Osteocyte (in vitro differentiated cells): ENCODE data around the gene IFT122. TPM values are rescaled to one million over a fixed set of nuclear protein-coding genes. Genes with fewer than 3 reads are reported as not detected.

Experiments used
- DNase-seq: peaks from one replicate; pipeline ENCODE4 v3.0.0; 2021; ENCODE audit warnings: mixed read lengths; ENCODE audit not compliant: unreplicated experiment; ENCODE audit errors: extremely low spot score
- H3K27ac Mint-ChIP-seq: one replicate; pipeline ENCODE4 v1.8.0; 2021; ENCODE audit warnings: mild to moderate bottlenecking, mixed read lengths; ENCODE audit not compliant: unreplicated experiment
- H3K27me3 Mint-ChIP-seq: one replicate; pipeline ENCODE4 v1.8.0; 2021; ENCODE audit warnings: mixed read lengths; ENCODE audit not compliant: unreplicated experiment
- H3K36me3 Mint-ChIP-seq: one replicate; pipeline ENCODE4 v1.8.0; 2021; ENCODE audit warnings: mixed read lengths; ENCODE audit not compliant: unreplicated experiment
- H3K4me1 Mint-ChIP-seq: one replicate; pipeline ENCODE4 v1.8.0; 2021; ENCODE audit warnings: mixed read lengths; ENCODE audit not compliant: unreplicated experiment
- H3K4me3 Mint-ChIP-seq: one replicate; pipeline ENCODE4 v1.8.0; 2021; ENCODE audit warnings: mild to moderate bottlenecking, moderate library complexity, mixed read lengths; ENCODE audit not compliant: unreplicated experiment
- H3K9me3 Mint-ChIP-seq: one replicate; pipeline ENCODE4 v1.8.0; 2021; ENCODE audit warnings: mixed read lengths; ENCODE audit not compliant: unreplicated experiment
- total RNA-seq: library from RNA; stranded (reverse); gene quantifications from 2 replicates; pipeline ENCODE4 v1.2.1, GENCODE V29; 2021
- TF ChIP-seq, protein P1 (sequence below): fragments of 200-600 bp; sonication (generic); IDR thresholded peaks from 2 replicates; pipeline ENCODE4 v1.5.0; 2021; ENCODE audit warnings: antibody characterized with exemption, mild to moderate bottlenecking, moderate library complexity

The IFT122 gene
- total RNA-seq, 1 donor from 2014 or later = 25.9 TPM

DNA sequence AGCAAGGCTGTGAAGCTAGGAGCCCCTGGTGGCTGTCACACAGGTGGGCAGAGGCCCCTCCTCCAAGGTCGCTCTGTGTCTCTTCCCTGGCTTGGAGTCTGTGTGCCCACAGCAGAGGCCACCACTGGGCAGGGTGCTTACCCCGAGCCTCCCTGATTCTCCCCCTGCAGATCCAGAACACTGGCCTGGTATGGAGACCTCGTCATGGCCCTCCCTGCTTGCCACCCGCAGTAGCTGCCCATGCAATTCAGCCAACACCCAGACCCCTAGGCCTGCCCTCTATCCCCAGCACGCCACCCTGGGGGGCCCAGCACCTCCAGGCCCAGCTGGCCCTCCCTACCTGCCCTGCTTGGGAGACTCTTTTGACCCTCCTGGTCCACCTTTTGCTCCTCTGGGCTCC lies 82.9 kb downstream of the IFT122 start:
- Mint-ChIP-seq H3K4me3 (no peak overlapping the region), H3K9me3 (no peaks in the 10 kb centered on the region), H3K4me1 (peaks cover 23% of the 10 kb centered on the region), H3K36me3 (peaks cover 7% of the 10 kb centered on the region), H3K27ac (no peak overlapping the region), H3K27me3 (no peaks in the 10 kb centered on the region)
- TF ChIP-seq, protein P1, sequence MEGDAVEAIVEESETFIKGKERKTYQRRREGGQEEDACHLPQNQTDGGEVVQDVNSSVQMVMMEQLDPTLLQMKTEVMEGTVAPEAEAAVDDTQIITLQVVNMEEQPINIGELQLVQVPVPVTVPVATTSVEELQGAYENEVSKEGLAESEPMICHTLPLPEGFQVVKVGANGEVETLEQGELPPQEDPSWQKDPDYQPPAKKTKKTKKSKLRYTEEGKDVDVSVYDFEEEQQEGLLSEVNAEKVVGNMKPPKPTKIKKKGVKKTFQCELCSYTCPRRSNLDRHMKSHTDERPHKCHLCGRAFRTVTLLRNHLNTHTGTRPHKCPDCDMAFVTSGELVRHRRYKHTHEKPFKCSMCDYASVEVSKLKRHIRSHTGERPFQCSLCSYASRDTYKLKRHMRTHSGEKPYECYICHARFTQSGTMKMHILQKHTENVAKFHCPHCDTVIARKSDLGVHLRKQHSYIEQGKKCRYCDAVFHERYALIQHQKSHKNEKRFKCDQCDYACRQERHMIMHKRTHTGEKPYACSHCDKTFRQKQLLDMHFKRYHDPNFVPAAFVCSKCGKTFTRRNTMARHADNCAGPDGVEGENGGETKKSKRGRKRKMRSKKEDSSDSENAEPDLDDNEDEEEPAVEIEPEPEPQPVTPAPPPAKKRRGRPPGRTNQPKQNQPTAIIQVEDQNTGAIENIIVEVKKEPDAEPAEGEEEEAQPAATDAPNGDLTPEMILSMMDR = no peak
- DNase-seq = no peak

DNA sequence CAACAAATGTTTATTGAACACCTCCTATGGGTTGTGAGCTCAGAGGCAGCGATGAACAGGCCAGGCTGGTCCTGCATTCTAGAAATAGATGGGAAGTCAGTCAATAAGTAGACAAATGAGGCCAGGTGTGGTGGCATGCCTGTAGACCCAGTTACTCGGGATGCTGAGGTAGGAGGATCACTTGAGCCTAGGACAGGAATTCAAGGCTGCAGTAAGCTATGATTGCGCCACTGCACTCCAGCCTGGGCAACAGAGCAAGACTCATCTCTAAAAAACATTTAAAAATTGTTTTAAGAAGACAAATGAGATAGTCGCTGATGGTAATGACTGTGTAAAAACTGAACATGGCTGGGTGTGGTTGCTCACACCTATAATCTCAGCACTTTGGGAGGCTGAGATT lies 84.1 kb downstream of the IFT122 start:
- Mint-ChIP-seq H3K27me3 (no peaks in the 10 kb centered on the region), H3K9me3 (no peaks in the 10 kb centered on the region), H3K4me1 (peaks cover 29% of the 10 kb centered on the region), H3K4me3 (no peak overlapping the region), H3K27ac (no peak overlapping the region), H3K36me3 (peaks cover 4% of the 10 kb centered on the region)
- DNase-seq = no peak
- TF ChIP-seq, protein P1 = no peak

DNA sequence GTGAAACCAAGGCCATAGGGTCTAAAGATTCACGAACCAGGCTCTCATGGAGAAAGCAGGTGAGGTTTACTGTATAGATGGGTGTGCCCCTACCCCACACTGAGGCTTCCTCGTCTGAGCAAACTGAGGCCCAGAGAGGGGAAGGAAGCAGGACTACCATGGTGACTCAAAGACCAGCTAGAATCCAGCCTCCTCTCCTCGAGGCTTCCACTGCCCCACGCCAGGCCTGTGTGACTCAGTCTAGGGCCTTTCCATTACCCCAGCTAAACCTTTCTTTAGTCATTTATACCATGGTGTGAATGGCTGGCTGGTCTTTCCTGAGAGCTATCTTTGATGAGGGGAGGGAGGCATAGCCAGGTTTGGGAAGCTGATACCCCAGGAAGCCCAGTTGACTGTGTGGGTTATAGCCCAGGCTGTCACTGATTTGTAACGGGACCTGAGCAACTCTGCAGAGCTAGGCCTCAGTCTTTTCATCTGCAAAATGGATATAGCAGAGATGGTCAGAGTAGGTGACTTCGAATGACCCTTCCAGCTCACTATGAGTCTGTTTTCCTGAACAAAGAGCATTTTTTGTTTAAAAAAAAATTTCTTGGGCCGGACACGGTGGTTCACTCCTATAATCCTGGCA lies 85.4 kb downstream of the IFT122 start:
- Mint-ChIP-seq H3K4me3 (no peak overlapping the region), H3K36me3 (no peaks in the 10 kb centered on the region), H3K27ac (no peak overlapping the region), H3K4me1 (peaks cover 41% of the 10 kb centered on the region), H3K9me3 (no peaks in the 10 kb centered on the region), H3K27me3 (no peaks in the 10 kb centered on the region)
- TF ChIP-seq, protein P1 = no peak
- DNase-seq = no peak

DNA sequence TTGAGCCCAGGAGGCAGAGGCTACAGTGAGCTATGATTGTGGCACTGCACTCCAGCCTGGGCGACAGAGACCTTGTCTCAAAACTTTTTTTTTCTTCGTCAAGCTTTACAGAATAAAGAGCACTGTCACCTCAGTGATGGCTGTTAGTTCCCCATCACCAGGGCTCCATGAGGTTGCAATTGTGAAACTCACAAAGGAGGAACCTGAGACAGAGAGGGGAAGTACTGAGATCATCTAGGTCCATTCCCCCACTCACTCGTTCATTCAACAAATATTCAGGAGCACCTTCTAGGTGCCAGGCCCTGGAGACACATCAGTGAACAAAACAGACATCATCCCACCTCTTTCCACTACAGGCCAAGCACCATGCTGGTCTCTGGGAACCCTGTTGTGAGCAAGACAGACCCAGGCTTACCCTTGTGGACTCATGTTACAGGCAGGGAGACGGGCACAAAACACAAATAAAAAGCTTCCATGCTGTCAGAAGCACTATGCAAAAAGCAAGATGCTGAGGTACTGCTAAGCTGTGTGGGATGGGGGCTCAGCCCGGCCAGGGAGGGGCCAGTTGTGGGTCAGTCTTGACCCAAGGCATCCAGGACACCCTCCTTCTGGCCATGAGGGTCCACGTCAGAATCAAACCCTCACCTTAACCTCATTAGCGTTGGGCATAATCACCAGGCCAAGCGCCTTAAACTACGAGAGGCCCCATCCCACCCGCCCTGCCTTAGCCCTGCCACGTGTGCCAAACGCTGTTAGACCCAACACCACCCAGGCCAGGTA lies 86.3 kb downstream of the IFT122 start:
- no peak overlapping the region for H3K27ac Mint-ChIP-seq
- no peaks in the 10 kb centered on the region for H3K27me3 Mint-ChIP-seq

DNA sequence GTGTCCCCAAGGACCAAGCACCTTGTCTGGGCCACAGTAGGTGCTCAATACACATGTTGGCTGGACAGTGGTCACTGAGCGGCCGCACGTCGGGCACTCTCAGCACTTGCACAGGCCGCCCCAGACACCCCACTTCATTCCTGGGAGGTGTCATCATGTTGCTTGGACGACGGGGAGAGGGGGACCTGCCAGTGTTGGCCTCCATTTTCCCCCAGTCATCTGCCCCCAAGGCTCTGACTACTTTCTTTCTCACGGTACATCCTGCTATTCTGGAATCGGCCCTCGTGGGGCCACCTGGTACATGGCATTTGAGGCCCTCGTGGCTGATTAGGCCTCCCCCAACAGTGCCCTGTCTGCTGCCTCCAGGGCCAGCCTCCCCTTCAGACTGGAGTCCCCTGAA lies 87.2 kb downstream of the IFT122 start:
- Mint-ChIP-seq H3K27me3 (no peaks in the 10 kb centered on the region), H3K27ac (peak overlapping the region; percentile 27), H3K4me3 (no peak overlapping the region), H3K9me3 (no peaks in the 10 kb centered on the region), H3K4me1 (peaks cover 49% of the 10 kb centered on the region), H3K36me3 (no peaks in the 10 kb centered on the region)
- TF ChIP-seq, protein P1 = no peak
- no peak for DNase-seq

More for the DNA sequence above, 86.3 kb downstream of the IFT122 start:
- TF ChIP-seq, protein P1 = no peak
- Mint-ChIP-seq H3K4me3 (no peak overlapping the region), H3K36me3 (no peaks in the 10 kb centered on the region), H3K4me1 (peaks cover 46% of the 10 kb centered on the region), H3K9me3 (no peaks in the 10 kb centered on the region)
- no peak for DNase-seq
